Mucosa of descending colon (tissue), 3 donors: ENCODE results near the gene ZNF182. TPM values are rescaled to one million over a fixed set of nuclear protein-coding genes. Genes with fewer than 3 reads are reported as not detected.
A peak's percentile ranks its signal among the peaks of the same experiment; 100 is the strongest.
"Not testable (repeated sequence)": the region's sequence is repeated elsewhere in the genome, so short reads cannot be mapped to it uniquely, and the experiment has no call there.

ENCODE experiments used
- ATAC-seq: fragments of 200-7000 bp; cut with Tn5 transposase; one replicate; pipeline ENCODE4 v1.9.1; 2020; ENCODE audit warnings: mild to moderate bottlenecking, moderate library complexity
- DNase-seq, 3 donors: peaks; one replicate each; pipeline ENCODE4 v3.0.0-alpha.2; 2020
- H3K36me3 ChIP-seq: fragments of 200-600 bp; one replicate; pipeline ENCODE4 v1.8.0; 2021; ENCODE audit warnings: low read depth, mild to moderate bottlenecking
- H3K4me1 ChIP-seq: fragments of 200-600 bp; one replicate; pipeline ENCODE4 v1.8.0; 2021; ENCODE audit warnings: low read depth, mild to moderate bottlenecking
- H3K4me3 ChIP-seq: fragments of 200-600 bp; one replicate; pipeline ENCODE4 v1.8.0; 2021; ENCODE audit warnings: mild to moderate bottlenecking
- H3K9me3 ChIP-seq: fragments of 200-600 bp; one replicate; pipeline ENCODE4 v1.8.0; 2021; ENCODE audit warnings: mild to moderate bottlenecking
- CTCF ChIP-seq: fragments of 200-600 bp; IDR thresholded peaks from one replicate; pipeline ENCODE4 v1.8.0; 2022; ENCODE audit warnings: antibody characterized with exemption, mild to moderate bottlenecking
- intact Hi-C, 2 donors: fragments of 100-400 bp; cut with DNase I in 1 of 2; cut with micrococcal nuclease in 1 of 2; formaldehyde crosslinking; loops; one replicate each; pipeline versions ENCODE4 v1.11.0 to v1.11.1; 2022; cut with DNase I, micrococcal nuclease
- total RNA-seq, 3 donors: library from RNA; stranded (reverse); fragmentation: NEBNext Ultra II Directional in 2 of 3; extraction: Animal tissue kit (Norgen Biotek cat#: 25700) in 2 of 3; gene quantifications; one replicate each; pipeline versions ENCODE4 v1.2.1 to v1.2.4, GENCODE V29; 2021 to 2023
- donor health status: DM: no; HTN: no; CAD: no; lungs with moderate emphysema.
- donor health status: DM: no; HTN: no; CAD: no.
- donor health status: DM: no; HTN: yes; CAD: no.

The ZNF182 gene
- total RNA-seq, 3 donors from 2014 or later, result 3.7 to 5.6 (median 4.7) TPM

GRCh38 chrX:48030237-48030636 lies 26.4 kb upstream of the ZNF182 start:
- Histone ChIP-seq H3K4me1 (no peaks in the 10 kb centered on the region), H3K4me3 (no peak overlapping the region), H3K36me3 (no peaks in the 10 kb centered on the region), H3K9me3 (no peaks in the 10 kb centered on the region)
- TF ChIP-seq CTCF, result no peak
- DNase-seq (no peak), ATAC-seq (no peak)
- intact Hi-C loops, result no loop called here

- intact Hi-C loops, result loop anchor here in 1 of 2 donors (10.0 kb wide), 1 partner anchor 173 kb away; no protein-coding TSS in a partner anchor
- H3K4me1 ChIP-seq, result no peaks in the 10 kb centered on the region
- TF ChIP-seq CTCF, result no peak
- ATAC-seq (no peak), DNase-seq (no peak)
- no peaks in the 10 kb centered on the region for H3K9me3 ChIP-seq
- no peaks in the 10 kb centered on the region for H3K36me3 ChIP-seq
- H3K4me3 ChIP-seq, result no peak overlapping the region
Observed at GRCh38 chrX:48028091-48028490, 24.3 kb upstream of the ZNF182 start.

GRCh38 chrX:48027545-48027944 lies 23.8 kb upstream of the ZNF182 start:
- H3K36me3 ChIP-seq, H3K4me1 ChIP-seq, H3K9me3 ChIP-seq, H3K4me3 ChIP-seq, DNase-seq, ATAC-seq: not testable (repeated sequence)
- intact Hi-C loops, result loop anchor here in 1 of 2 donors (10.0 kb wide), 1 partner anchor 173 kb away; no protein-coding TSS in a partner anchor

- intact Hi-C loops, result loop anchor here in 1 of 2 donors (10.0 kb wide), 1 partner anchor 171 kb away; no protein-coding TSS in a partner anchor
- TF ChIP-seq CTCF, result peak; percentile 19
- no peaks in the 10 kb centered on the region for H3K36me3 ChIP-seq
- DNase-seq (peak in 1 of 3 donors; percentile 64), ATAC-seq (peak; percentile 65)
- H3K4me1 ChIP-seq, result no peaks in the 10 kb centered on the region
- H3K9me3 ChIP-seq, result no peaks in the 10 kb centered on the region
- H3K4me3 ChIP-seq, result no peak overlapping the region
Observed at GRCh38 chrX:48025561-48025960, 21.8 kb upstream of the ZNF182 start.

- Histone ChIP-seq H3K36me3 (no peaks in the 10 kb centered on the region), H3K9me3 (no peaks in the 10 kb centered on the region), H3K4me3 (no peak overlapping the region), H3K4me1 (no peaks in the 10 kb centered on the region)
- no peak for TF ChIP-seq CTCF
- intact Hi-C loops, result loop anchor here in 1 of 2 donors (10.0 kb wide), 1 partner anchor 168 kb away; no protein-coding TSS in a partner anchor
- no peak for ATAC-seq
- no peak for DNase-seq
Observed at GRCh38 chrX:48022738-48023137, 18.9 kb upstream of the ZNF182 start.

GRCh38 chrX:48022100-48022499 lies 18.3 kb upstream of the ZNF182 start:
- intact Hi-C loops, result loop anchor here in 1 of 2 donors (10.0 kb wide), 1 partner anchor 167 kb away; no protein-coding TSS in a partner anchor
- ATAC-seq (no peak), DNase-seq (no peak)
- H3K4me3 ChIP-seq, result no peak overlapping the region
- H3K4me1 ChIP-seq, result no peaks in the 10 kb centered on the region
- H3K36me3 ChIP-seq, result no peaks in the 10 kb centered on the region
- no peak for TF ChIP-seq CTCF
- no peaks in the 10 kb centered on the region for H3K9me3 ChIP-seq
